Measurements from ENCODE around the gene HTRA3. TPM values are rescaled to one million over a fixed set of nuclear protein-coding genes. Genes with fewer than 3 reads are reported as not detected.

Gene HTRA3
- total and polyA plus RNA-seq, 2 of the 8 experiments (the other 6 are each of a cell fraction or from before 2014, with no cell fraction given): 3.2 to 5.8 TPM

GRCh38 chr4:8306511-8307021 is 37.0 kb downstream of the HTRA3 start:
- ChIA-PET POLR2A (ENCODE audit: partially characterized antibody) (interaction anchor here (0.7 to 1.0 kb wide), 2 partner anchors 9 to 41 kb away, joined by 3 read pairs; no protein-coding TSS in a partner anchor), CTCF (ENCODE audit: partially characterized antibody) (interaction anchor here (0.6 to 4.5 kb wide), 21 partner anchors 8 to 205 kb away, joined by 3 to 43 read pairs (median 4); no protein-coding TSS in a partner anchor)
- Histone ChIP-seq H2BK120ac (replicated peaks; ENCODE audit: low read depth, low read length) (no peak overlapping the region), H3K27ac (ENCODE audit: low read depth, low read length) (no peak overlapping the region), H2AFZ (ENCODE audit: low read length) (peak overlapping the region; percentile 44; the same call in 1 of the 2 replicates), H3K27me3 (replicated peaks in 1 of 4; ENCODE audit: control insufficient read depth in 3 of 4, extremely low read depth in 1 of 4, insufficient read depth in 3 of 4, low read length in 3 of 4) (peaks cover 0 to 4% (median 0%) of the 10 kb centered on the region in 4 experiments; a peak in 3 of 7 replicates), H3K79me1 (ENCODE audit: low read depth, low read length) (no peaks in the 10 kb centered on the region), H3K4me1 (replicated peaks in 1 of 4; ENCODE audit: control insufficient read depth in 3 of 4, insufficient read depth in 4 of 4, low read length in 3 of 4) (peaks cover 0 to 9% (median 6%) of the 10 kb centered on the region in 4 experiments; a peak in 4 of 7 replicates), H3K56ac (replicated peaks; ENCODE audit: insufficient read length, low read depth, low read length) (no peak overlapping the region), H3K79me2 (ENCODE audit: control insufficient read depth in 1 of 2, insufficient read depth in 2 of 2, low read length in 2 of 2) (no peaks in the 10 kb centered on the region), H4K91ac (replicated peaks; ENCODE audit: insufficient read length, low read length) (no peak overlapping the region), H4K20me1 (replicated peaks in 1 of 2; ENCODE audit: control insufficient read depth in 1 of 2, insufficient read depth in 2 of 2, low read length in 2 of 2) (no peaks in the 10 kb centered on the region), H2BK12ac (ENCODE audit: low read depth, low read length) (peak overlapping the region; percentile 17; the same call in 1 of the 2 replicates), H4K8ac (ENCODE audit: extremely low read depth, insufficient read depth, low read length) (peak overlapping the region; percentile 79; the same call in 1 of the 2 replicates), H2AK5ac (ENCODE audit: low read depth, low read length) (no peak overlapping the region), H3K4me2 (ENCODE audit: insufficient read depth in 1 of 2, low read depth in 2 of 2, low read length in 2 of 2) (no peak overlapping the region), H4K5ac (ENCODE audit: insufficient read length, low read depth, low read length) (peak overlapping the region; percentile 21), H3K23me2 (ENCODE audit: low read depth, low read length) (peaks cover 2% of the 10 kb centered on the region; the same call in 1 of the 2 replicates), H2BK15ac (ENCODE audit: low read length) (no peak overlapping the region), H3K4me3 (ENCODE audit: extremely low read depth in 1 of 4, insufficient read depth in 2 of 4, low read depth in 3 of 4, low read length in 4 of 4) (no peak overlapping the region), H3K36me3 (ENCODE audit: control insufficient read depth in 2 of 4, insufficient read depth in 4 of 4, low read length in 3 of 4) (no peaks in the 10 kb centered on the region), H3K4ac (replicated peaks; ENCODE audit: insufficient read length, low read depth, low read length) (no peak overlapping the region), H3K14ac (ENCODE audit: insufficient read length) (no peak overlapping the region), H2BK5ac (ENCODE audit: low read depth, low read length) (no peak overlapping the region), H3K18ac (ENCODE audit: extremely low read depth, low read length) (no peak overlapping the region; the same call in none of the 2 replicates), H2BK20ac (ENCODE audit: low read length) (no peak overlapping the region), H3K9ac (replicated peaks in 1 of 4; ENCODE audit: extremely low read depth in 1 of 4, low read depth in 3 of 4, low read length in 3 of 4) (no peak overlapping the region), H3K9me3 (ENCODE audit: insufficient read depth in 2 of 2, low read depth in 1 of 2, low read length in 1 of 2) (no peaks in the 10 kb centered on the region), H3K23ac (ENCODE audit: insufficient read length) (no peak overlapping the region)
- DNase-seq (ENCODE audit: low read depth in 1 of 2, low spot score in 2 of 2) (no peak), FAIRE-seq (no peak)
- WGBS, 2 experiments (ENCODE audit: extremely low coverage in 1 of 2, insufficient coverage in 1 of 2, insufficient read length in 1 of 2, insufficient replicate concordance in 2 of 2, low coverage in 1 of 2, low lambda C conversion rate in 2 of 2, missing lambda C conversion rate in 1 of 2): 75% methylated on average over 15 of the region's 16 CpGs; no CpG with 5 or more reads in 1 of the 2 experiments
- no peak for TF ChIP-seq EP300 (IDR thresholded peaks at IDR 0.05; ENCODE audit: borderline replicate concordance in 1 of 2, low read depth in 2 of 2, low read length in 2 of 2)
- no peak for TF ChIP-seq MAFK (IDR thresholded peaks at IDR 0.05; ENCODE audit: low read depth, low read length)
- TF ChIP-seq CTCF (IDR thresholded peaks at IDR 0.05; ENCODE audit: control extremely low read depth in 1 of 3, insufficient read depth in 1 of 3, low read depth in 1 of 3, low read length in 3 of 3): peak in 1 of 3 experiments; percentile 9; a peak in 1 of 4 replicates
- TF ChIP-seq HDAC6 (IDR thresholded peaks at IDR 0.05; ENCODE audit: low read depth, low read length): no peak
- TF ChIP-seq POU5F1 (IDR thresholded peaks at IDR 0.05; ENCODE audit: low read depth, low read length): no peak
- TF ChIP-seq RNF2 (IDR thresholded peaks at IDR 0.05; ENCODE audit: borderline replicate concordance, low read depth, low read length, missing control alignments, poor library complexity, severe bottlenecking): no peak
- TF ChIP-seq KDM5A (IDR thresholded peaks at IDR 0.05; ENCODE audit: low read length): no peak
- TF ChIP-seq SUZ12 (IDR thresholded peaks at IDR 0.05; ENCODE audit: low read length): no peak

Measured in H1 (cell line).